ENCODE results near the gene GCN1. TPM values are rescaled to one million over a fixed set of nuclear protein-coding genes. Genes with fewer than 3 reads are reported as not detected.

The GCN1 gene
- total and polyA plus RNA-seq, 2 of the 8 experiments (the other 6 are each of a cell fraction or from before 2014, with no cell fraction given), result 61.4 to 133 TPM

- TF ChIP-seq BRCA1 (IDR thresholded peaks at IDR 0.05; ENCODE audit: low read depth, low read length), result no peak
- TF ChIP-seq KDM1A (IDR thresholded peaks at IDR 0.05; ENCODE audit: borderline replicate concordance, low read length), result no peak
- no peak for TF ChIP-seq SUZ12 (IDR thresholded peaks at IDR 0.05; ENCODE audit: low read length)
These were observed 103.8 kb downstream of the GCN1 start (continued) for GRCh38 chr12:120090626-120091295.

All from H1 (cell line).